ENCODE results near the gene MLIP. TPM values are rescaled to one million over a fixed set of nuclear protein-coding genes. Genes with fewer than 3 reads are reported as not detected.

The MLIP gene
- total RNA-seq, 2 donors from 2014 or later: under 0.01 to 0.33 TPM

- Histone ChIP-seq H3K4me1 (no peaks in the 10 kb centered on the region), H3K4me3 (no peak overlapping the region), H3K27ac (no peak overlapping the region), H3K9me3 (no peaks in the 10 kb centered on the region), H3K36me3 (replicated peaks in 1 of 2; ENCODE audit: insufficient read depth in 1 of 2, low read depth in 2 of 2) (no peaks in the 10 kb centered on the region), H3K27me3 (no peaks in the 10 kb centered on the region)
- DNase-seq: no peak
- TF ChIP-seq CTCF (IDR thresholded peaks at IDR 0.05) (no peak), POLR2A (IDR thresholded peaks at IDR 0.05) (no peak)
- 83 to 85% methylated on average over 4 of the region's 4 CpGs for WGBS, 2 donors
- no peak for ATAC-seq
- intact Hi-C loops (cut with DNase I): no loop called here
Observed at GRCh38 chr6:54308986-54309315, 197.7 kb downstream of the MLIP start.

GRCh38 chr6:54310377-54311152, 199.3 kb downstream of the MLIP start:
- 53 to 79% methylated on average over 1 of the region's 1 CpG for WGBS, 2 donors
- Histone ChIP-seq H3K4me1 (no peaks in the 10 kb centered on the region), H3K4me3 (no peak overlapping the region), H3K27me3 (no peaks in the 10 kb centered on the region), H3K27ac (no peak overlapping the region), H3K9me3 (no peaks in the 10 kb centered on the region), H3K36me3 (replicated peaks in 1 of 2; ENCODE audit: insufficient read depth in 1 of 2, low read depth in 2 of 2) (no peaks in the 10 kb centered on the region)
- intact Hi-C loops (cut with DNase I): no loop called here
- ATAC-seq (no peak), DNase-seq (no peak)
- TF ChIP-seq POLR2A (IDR thresholded peaks at IDR 0.05) (no peak), CTCF (IDR thresholded peaks at IDR 0.05) (no peak)

- intact Hi-C loops (cut with DNase I): no loop called here
- H3K4me1 ChIP-seq: no peaks in the 10 kb centered on the region
- WGBS, 2 donors: 53% methylated on average over 4 of the region's 4 CpGs
Observed at GRCh38 chr6:54315656-54316055, 204.4 kb downstream of the MLIP start.

More at GRCh38 chr6:54315656-54316055, 204.4 kb downstream of the MLIP start:
- Histone ChIP-seq H3K36me3 (replicated peaks in 1 of 2; ENCODE audit: insufficient read depth in 1 of 2, low read depth in 2 of 2) (no peaks in the 10 kb centered on the region), H3K27ac (no peak overlapping the region), H3K27me3 (no peaks in the 10 kb centered on the region), H3K9me3 (no peaks in the 10 kb centered on the region), H3K4me3 (no peak overlapping the region)
- TF ChIP-seq CTCF (IDR thresholded peaks at IDR 0.05) (no peak), POLR2A (IDR thresholded peaks at IDR 0.05) (no peak)
- ATAC-seq (no peak), DNase-seq (no peak)

Other genes starting within 250 kb of the MLIP start
- gene TINAG, start 197.0 kb downstream of the MLIP start, total RNA-seq: under 1 TPM in 1 of 2 donors, not detected in 1; 0.26 TPM

Measured in body of pancreas (tissue), 4 donors.